HEK293 (cell line): ENCODE data around the gene TNFRSF14.

Experiments
- CTCF ChIA-PET: fragments of 350-600 bp; formaldehyde crosslinking; extraction: SDS; loops from one replicate; lab custom pipeline; 2021; ENCODE audit warnings: antibody characterized with exemption; lab: Yijun Ruan, JAX
- POLR2A ChIA-PET: fragments of 300-600 bp; formaldehyde crosslinking; extraction: SDS; loops from one replicate; lab custom pipeline; 2020; ENCODE audit warnings: antibody characterized with exemption, inconsistent platforms; lab: Yijun Ruan, JAX
- H3K27ac ChIP-seq: fragments of 200-500 bp; sonication (Bioruptor generic); 2 replicates; pipeline ENCODE4 v1.5.1; 2014; ENCODE audit warnings: low read depth, low read length, control low read depth, inconsistent platforms; ENCODE audit errors: extremely low read depth
- H3K36me3 ChIP-seq, 2 experiments: fragments of 200-500 bp in 1 of 2; sonication (Bioruptor generic) in 1 of 2; 1 replicate in 1 of 2; 2 replicates in 1 of 2; pipeline ENCODE4 v1.5.1; 2014 to 2017; ENCODE audit warnings: inconsistent platforms in 2 of 2, low read length in 2 of 2; ENCODE audit not compliant: control insufficient read depth in 2 of 2, insufficient read depth in 1 of 2
- H3K4me1 ChIP-seq: fragments of 200-500 bp; sonication (Bioruptor generic); 2 replicates; pipeline ENCODE4 v1.5.1; 2014; ENCODE audit warnings: mild to moderate bottlenecking, low read length, inconsistent platforms; ENCODE audit not compliant: control insufficient read depth, insufficient read depth
- H3K4me3 ChIP-seq: 2 replicates; pipeline ENCODE4 v1.5.1; 2011; ENCODE audit warnings: low read depth, mild to moderate bottlenecking, control low read depth, low read length, moderate library complexity
- H3K9me3 ChIP-seq: fragments of 200-500 bp; sonication (Bioruptor generic); 2 replicates; pipeline ENCODE4 v1.5.1; 2014; ENCODE audit warnings: low read depth, low read length, inconsistent platforms; ENCODE audit not compliant: control insufficient read depth, insufficient read depth
- HIC1 ChIP-seq: fragments of 450-650 bp; formaldehyde crosslinking; IDR thresholded peaks from 2 replicates; pipeline ENCODE4 v1.5.1; 2016; ENCODE audit warnings: missing biosample characterization, missing genetic modification characterization
- OSR2 ChIP-seq: fragments of 450-650 bp; formaldehyde crosslinking; IDR thresholded peaks from 2 replicates; pipeline ENCODE4 v1.5.1; 2016; ENCODE audit warnings: missing biosample characterization, missing genetic modification characterization
- PATZ1 ChIP-seq: fragments of 450-650 bp; formaldehyde crosslinking; IDR thresholded peaks from 2 replicates; pipeline ENCODE4 v1.5.1; 2016; ENCODE audit warnings: missing biosample characterization, missing genetic modification characterization
- PRDM10 ChIP-seq: fragments of 450-650 bp; formaldehyde crosslinking; IDR thresholded peaks from 2 replicates; pipeline ENCODE4 v1.5.1; 2016; ENCODE audit warnings: missing biosample characterization, missing genetic modification characterization
- SALL2 ChIP-seq: fragments of 450-650 bp; formaldehyde crosslinking; IDR thresholded peaks from 2 replicates; pipeline ENCODE4 v1.5.0; 2017; ENCODE audit warnings: missing biosample characterization, mild to moderate bottlenecking, missing genetic modification characterization, borderline replicate concordance
- SETDB1 ChIP-seq: IDR thresholded peaks from one replicate; pipeline ENCODE4 v1.6.1; 2017; ENCODE audit warnings: mild to moderate bottlenecking, low read length, moderate library complexity, mixed read lengths; ENCODE audit not compliant: insufficient read length
- SP7 ChIP-seq: fragments of 450-650 bp; formaldehyde crosslinking; IDR thresholded peaks from 2 replicates; pipeline ENCODE4 v1.5.1; 2016; ENCODE audit warnings: missing biosample characterization, missing genetic modification characterization
- TRIM28 ChIP-seq: IDR thresholded peaks from 2 replicates; pipeline ENCODE4 v1.6.1; 2011; ENCODE audit warnings: low read length, control low read depth, borderline replicate concordance
- ZBTB26 ChIP-seq: fragments of 450-650 bp; formaldehyde crosslinking; optimal IDR thresholded peaks from 2 replicates; pipeline ENCODE3; 2016; ENCODE audit warnings: missing biosample characterization, mild to moderate bottlenecking, missing genetic modification characterization
- ZFHX2 ChIP-seq: fragments of 450-650 bp; formaldehyde crosslinking; conservative IDR thresholded peaks from 2 replicates; pipeline ENCODE4 v1.5.1; 2016; ENCODE audit warnings: missing biosample characterization, missing genetic modification characterization
- ZFP3 ChIP-seq: fragments of 450-650 bp; formaldehyde crosslinking; IDR thresholded peaks from 2 replicates; pipeline ENCODE4 v1.5.1; 2016; ENCODE audit warnings: low read depth, missing biosample characterization, missing genetic modification characterization
- ZNF112 ChIP-seq: fragments of 450-650 bp; formaldehyde crosslinking; IDR thresholded peaks from 2 replicates; pipeline ENCODE4 v1.5.0; 2017; ENCODE audit warnings: missing biosample characterization, missing genetic modification characterization
- ZNF223 ChIP-seq: fragments of 450-650 bp; formaldehyde crosslinking; IDR thresholded peaks from 2 replicates; pipeline ENCODE4 v1.5.1; 2016; ENCODE audit warnings: missing biosample characterization, missing genetic modification characterization
- ZNF266 ChIP-seq: fragments of 450-650 bp; formaldehyde crosslinking; IDR thresholded peaks from 2 replicates; pipeline ENCODE4 v1.5.1; 2016; ENCODE audit warnings: missing biosample characterization, missing genetic modification characterization, low read depth
- ZNF324 ChIP-seq: fragments of 450-650 bp; formaldehyde crosslinking; IDR thresholded peaks from 2 replicates; pipeline ENCODE4 v1.5.1; 2016; ENCODE audit warnings: missing biosample characterization, missing genetic modification characterization
- ZNF354C ChIP-seq: fragments of 450-650 bp; formaldehyde crosslinking; IDR thresholded peaks from 2 replicates; pipeline ENCODE4 v1.5.1; 2016; ENCODE audit warnings: missing biosample characterization, missing genetic modification characterization, low read depth, borderline replicate concordance
- ZNF366 ChIP-seq: fragments of 450-650 bp; formaldehyde crosslinking; conservative IDR thresholded peaks from 2 replicates; pipeline ENCODE4 v1.5.1; 2016; ENCODE audit warnings: missing biosample characterization, missing genetic modification characterization
- ZNF488 ChIP-seq: fragments of 450-650 bp; formaldehyde crosslinking; IDR thresholded peaks from 2 replicates; pipeline ENCODE4 v1.5.1; 2016; ENCODE audit warnings: missing biosample characterization, missing genetic modification characterization
- ZNF529 ChIP-seq: fragments of 450-650 bp; formaldehyde crosslinking; IDR thresholded peaks from 2 replicates; pipeline ENCODE4 v1.5.1; 2017; ENCODE audit warnings: missing genetic modification characterization, missing biosample characterization; ENCODE audit not compliant: insufficient replicate concordance
- ZNF580 ChIP-seq: fragments of 450-650 bp; formaldehyde crosslinking; IDR thresholded peaks from 2 replicates; pipeline ENCODE4 v1.5.1; 2016; ENCODE audit warnings: missing biosample characterization, missing genetic modification characterization
- ZNF76 ChIP-seq: fragments of 450-650 bp; formaldehyde crosslinking; IDR thresholded peaks from 2 replicates; pipeline ENCODE4; 2016; ENCODE audit warnings: low read depth, missing biosample characterization, missing genetic modification characterization, borderline replicate concordance
- ZNF792 ChIP-seq: fragments of 450-650 bp; formaldehyde crosslinking; IDR thresholded peaks from 2 replicates; pipeline ENCODE4 v1.5.1; 2016; ENCODE audit warnings: missing biosample characterization, missing genetic modification characterization
- ZNF830 ChIP-seq: fragments of 450-650 bp; IDR thresholded peaks from 2 replicates; pipeline ENCODE4 v1.5.0; 2018; ENCODE audit warnings: missing biosample characterization, missing genetic modification characterization, low read depth, mild to moderate bottlenecking, moderate library complexity

Gene TNFRSF14

GRCh38 chr1:2540816-2541492, 15.2 kb upstream of the TNFRSF14 start:
- Histone ChIP-seq H3K4me1 (peaks cover 6% of the 10 kb centered on the region), H3K36me3 (no peaks in the 10 kb centered on the region), H3K9me3 (no peaks in the 10 kb centered on the region), H3K27ac (no peak overlapping the region), H3K4me3 (no peak overlapping the region)
- TF ChIP-seq ZFHX2 (tag by site-specific recombination) (0 out of 2 replicates have a peak, but pooled peaks have one; percentile 13), OSR2 (tag by site-specific recombination) (no peak), SALL2 (no peak), ZNF354C (no peak), ZNF830 (no peak), SP7 (tag by site-specific recombination) (no peak), ZBTB26 (peak; percentile 15), ZNF266 (no peak), ZNF112 (tag by site-specific recombination) (no peak), ZNF324 (no peak), ZNF580 (tag by site-specific recombination) (no peak), PRDM10 (tag by site-specific recombination) (no peak), ZFP3 (tag by site-specific recombination) (no peak), ZNF366 (no peak), ZNF792 (tag by site-specific recombination) (no peak)
- ChIA-PET CTCF (interaction anchor here (0.7 kb wide), 1 partner anchor 126 kb away, joined by 3 read pairs; no protein-coding TSS in a partner anchor), POLR2A (no interaction called here)

GRCh38 chr1:2541619-2542245, 14.4 kb upstream of the TNFRSF14 start:
- Histone ChIP-seq H3K27ac (no peak overlapping the region), H3K9me3 (no peaks in the 10 kb centered on the region), H3K4me3 (no peak overlapping the region), H3K4me1 (peaks cover 6% of the 10 kb centered on the region), H3K36me3 (no peaks in the 10 kb centered on the region)
- POLR2A ChIA-PET = no interaction called here
- CTCF ChIA-PET = no interaction called here
- no peak for TF ChIP-seq ZNF529
- no peak for TF ChIP-seq SETDB1
- no peak for TF ChIP-seq ZNF488 (tag by site-specific recombination)
- peak; percentile 23 for TF ChIP-seq SP7 (tag by site-specific recombination)
- peak; percentile 70 for TF ChIP-seq ZNF580 (tag by site-specific recombination)
- TF ChIP-seq HIC1 (tag by site-specific recombination) = peak; percentile 34; the same call in 1 of the 2 replicates
- TF ChIP-seq PATZ1 (tag by site-specific recombination) = peak; percentile 30; the same call in 1 of the 2 replicates
- peak; percentile 67 for TF ChIP-seq ZFHX2 (tag by site-specific recombination)
- TF ChIP-seq TRIM28 = peak; percentile 44; the same call in 1 of the 2 replicates
- TF ChIP-seq ZNF76 (tag by site-specific recombination) = no peak
- no peak for TF ChIP-seq ZNF223
